C1 segment of cervical spinal cord (tissue), 14 donors: ENCODE results near the gene GTF3C1.

Experiments
- DNase-seq, 14 donors: peaks; one replicate each; lab custom pipeline; 2025; lab: John Stamatoyannopoulos, UW

GTF3C1 gene

DNA sequence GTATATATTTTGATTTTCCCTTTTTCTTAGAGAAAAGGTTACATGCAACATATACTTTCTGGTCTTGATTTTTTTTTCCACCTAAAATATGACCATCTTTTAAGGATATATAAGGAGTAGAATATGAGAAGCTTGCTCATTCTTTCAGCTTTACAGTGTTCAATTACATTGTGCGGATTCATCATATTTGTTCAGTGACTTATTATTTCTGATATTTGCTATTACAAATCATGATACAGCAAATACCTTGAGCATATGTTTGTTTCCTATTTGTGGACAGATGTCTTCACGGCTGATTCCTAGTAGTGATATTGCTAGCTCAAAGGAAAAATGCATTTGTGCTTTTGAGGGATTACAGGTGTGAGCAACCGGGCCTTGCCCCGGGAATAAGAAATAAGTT, 18.4 kb upstream of the GTF3C1 start:
- DNase-seq: no peak

DNA sequence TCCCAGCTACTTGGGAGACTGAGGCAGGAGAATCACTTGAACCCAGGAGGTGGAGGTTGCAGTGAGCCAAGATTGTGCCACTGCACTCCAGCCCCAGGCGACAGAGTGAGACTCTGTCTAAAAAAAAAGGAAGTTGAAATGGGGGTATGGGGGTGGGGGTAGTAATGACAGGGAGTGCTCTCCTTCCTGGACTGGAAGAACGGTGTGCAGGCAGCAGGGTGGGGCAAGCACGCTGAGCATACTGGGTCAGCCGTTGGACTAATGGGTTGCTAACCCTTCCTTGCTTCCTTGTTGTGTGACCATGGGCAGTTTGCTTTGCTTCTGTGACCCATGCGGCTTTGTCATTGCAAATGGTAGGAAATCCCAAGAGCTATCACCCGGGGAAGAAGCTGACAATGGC, 16.7 kb upstream of the GTF3C1 start:
- DNase-seq: no peak

DNA sequence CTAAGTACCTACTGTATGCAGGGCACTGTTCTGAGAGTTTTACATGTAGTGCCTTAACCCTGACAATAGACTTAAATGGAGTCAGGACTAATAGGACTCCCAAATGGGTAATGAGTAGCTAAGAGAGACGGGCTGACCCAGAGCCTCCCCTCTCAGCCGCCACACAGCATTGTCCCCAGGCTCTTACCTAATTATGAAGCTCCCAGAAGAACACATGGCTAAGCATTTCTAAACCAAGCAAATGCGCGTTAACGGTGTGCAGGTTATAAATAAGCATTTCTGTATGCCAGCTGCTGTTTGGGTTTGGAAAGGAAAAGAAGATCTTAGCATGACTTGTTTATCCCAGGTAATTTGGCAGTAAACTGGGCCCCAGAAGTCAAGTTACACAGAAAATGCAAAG, 14.5 kb upstream of the GTF3C1 start:
- DNase-seq: no peak

DNA sequence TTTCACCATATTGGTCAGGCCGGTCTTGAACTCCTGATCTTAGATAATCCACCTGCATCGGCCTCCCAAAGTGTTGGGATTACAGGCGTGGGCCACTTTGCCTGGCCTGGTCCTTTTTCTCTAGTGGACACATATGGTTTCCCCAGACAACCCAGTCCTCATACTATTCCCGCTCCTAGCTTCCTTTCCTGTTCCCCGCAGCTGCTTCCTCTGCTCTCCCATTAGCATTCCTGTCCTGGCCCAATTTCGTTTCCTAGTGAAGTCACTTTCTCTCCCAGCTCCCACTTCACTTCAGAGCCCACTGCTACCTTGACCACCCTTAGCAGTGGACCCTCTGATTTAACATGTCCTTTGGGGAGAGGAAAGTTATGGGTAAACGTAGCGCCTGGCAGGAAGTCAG, 11.5 kb upstream of the GTF3C1 start:
- DNase-seq: no peak

DNA sequence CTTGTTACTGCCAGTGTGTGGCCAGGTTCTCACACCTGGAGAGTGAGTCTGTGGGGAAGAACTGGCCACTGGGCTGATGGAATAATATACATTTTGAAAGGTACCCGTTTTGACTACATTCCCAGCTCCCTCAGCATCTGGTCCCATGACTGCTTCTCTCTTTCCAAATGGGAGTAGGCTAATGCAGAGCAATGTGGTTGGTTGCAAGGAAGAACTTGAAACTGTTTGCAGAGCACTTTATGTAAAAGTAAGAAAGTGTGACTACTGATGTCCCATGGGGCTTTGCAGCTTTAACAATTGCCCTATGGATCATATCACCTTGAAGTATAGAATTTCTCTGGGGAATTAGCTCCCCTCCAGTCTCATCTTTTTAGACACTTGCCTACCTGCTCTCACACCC, 9.2 kb upstream of the GTF3C1 start:
- DNase-seq: no peak

DNA sequence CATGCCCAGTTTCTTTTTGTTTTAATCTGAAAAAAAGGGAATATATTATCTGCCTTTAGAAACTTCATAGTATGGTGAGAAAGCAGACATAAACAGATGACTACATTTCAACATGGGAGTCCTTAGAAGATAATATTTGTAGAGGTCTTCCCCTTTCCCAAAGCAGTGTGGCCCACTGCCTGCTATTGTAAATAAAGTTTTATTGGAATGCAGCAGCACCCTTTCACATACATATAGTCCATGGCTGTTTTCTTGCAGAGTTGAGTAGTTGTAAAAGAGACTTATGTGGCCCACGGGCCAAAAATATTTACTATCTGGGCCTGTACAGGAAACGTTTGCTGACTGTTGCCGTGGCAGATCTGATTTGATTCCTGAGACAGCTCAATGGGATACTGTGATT, 8.7 kb upstream of the GTF3C1 start:
- no peak for DNase-seq

DNA sequence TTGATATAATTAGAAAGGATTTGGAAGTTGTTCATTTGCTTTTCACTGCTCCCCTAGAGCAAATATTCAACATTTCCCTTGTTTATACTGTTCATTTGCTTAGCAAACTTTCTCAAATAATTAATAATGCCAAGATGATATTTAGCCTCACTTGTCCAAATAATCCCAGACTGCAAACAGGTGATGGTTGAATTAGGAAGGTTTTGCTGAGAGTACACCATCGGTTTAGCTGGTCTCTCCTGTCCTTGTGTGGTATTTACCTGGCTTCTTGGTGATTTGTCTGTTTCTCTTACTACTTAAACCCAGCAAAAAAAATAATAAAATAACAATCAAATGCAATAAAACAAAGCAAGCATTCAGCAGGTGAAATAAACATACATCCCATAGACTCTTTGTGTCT, 6.8 kb upstream of the GTF3C1 start:
- DNase-seq: no peak

DNA sequence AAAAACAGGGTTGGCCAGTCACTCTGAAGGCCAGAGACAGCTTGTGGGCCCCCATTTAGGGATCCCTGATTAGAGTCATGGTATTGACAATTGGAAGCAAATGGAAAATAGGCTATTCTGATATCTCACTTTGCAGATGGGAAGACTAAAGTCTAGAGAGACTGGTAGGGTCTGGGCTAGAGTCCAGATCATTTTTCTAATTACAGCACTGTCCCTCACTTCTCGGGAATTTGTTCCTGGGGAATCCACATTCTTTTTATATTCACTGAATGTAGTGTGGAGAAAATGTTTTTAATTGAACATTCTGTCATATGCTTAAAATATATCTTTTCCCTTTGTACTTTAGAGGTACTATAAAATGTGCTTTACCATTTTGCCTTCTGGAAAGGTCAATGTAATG, 1.3 kb upstream of the GTF3C1 start:
- no peak for DNase-seq

DNA sequence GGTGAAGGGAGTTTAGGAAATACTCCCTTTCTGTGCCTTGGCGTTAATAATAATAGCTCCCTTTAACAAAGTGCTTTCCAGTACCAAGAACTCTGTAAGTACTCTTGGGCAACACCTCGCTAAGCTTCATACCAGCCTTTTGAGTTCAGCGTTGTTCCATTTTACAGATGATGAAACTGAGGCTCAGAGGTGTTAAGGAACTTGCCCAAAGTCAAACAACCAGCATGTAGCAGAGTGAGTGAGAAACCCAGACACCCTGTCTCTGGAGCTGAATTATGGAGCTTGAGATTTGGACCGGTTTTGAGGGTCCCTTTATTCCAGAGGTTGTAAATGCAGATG, 838 bp upstream of the GTF3C1 start:
- no peak for DNase-seq

DNA sequence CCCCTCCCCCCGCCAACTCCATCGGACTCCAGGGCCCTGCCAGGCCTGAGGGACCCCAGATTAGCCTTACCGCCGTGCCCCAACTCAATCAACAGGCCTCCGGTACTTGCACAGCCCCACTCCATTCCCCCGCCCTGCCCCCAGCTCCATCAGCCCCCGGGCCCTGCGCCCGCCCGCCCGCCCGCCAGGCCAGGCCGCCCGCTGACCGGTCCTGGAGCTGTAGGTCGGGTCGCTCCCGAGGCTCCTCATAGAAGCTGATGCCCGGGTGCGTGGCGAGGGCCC, 308 bp downstream of the GTF3C1 start:
- DNase-seq: no peak

DNA sequence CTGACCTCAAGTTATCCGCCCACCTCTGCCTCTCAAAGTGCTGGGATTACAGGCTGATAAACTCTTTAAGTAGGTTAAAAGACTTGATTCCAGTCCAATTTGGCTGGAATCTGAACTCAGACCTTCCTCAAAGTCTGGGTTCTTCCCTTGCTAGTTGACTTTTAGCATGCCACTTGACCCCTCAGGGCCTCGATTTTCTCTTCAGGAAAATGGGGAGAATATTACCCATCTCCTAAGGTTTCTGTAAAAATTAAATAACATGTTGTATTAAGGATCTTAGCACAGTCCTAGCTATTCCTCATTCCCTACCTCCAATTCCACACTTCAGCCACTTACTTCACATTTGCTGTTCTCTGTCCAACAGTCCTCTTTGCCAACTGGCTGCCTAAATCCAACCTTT, 1.9 kb downstream of the GTF3C1 start:
- DNase-seq: no peak

DNA sequence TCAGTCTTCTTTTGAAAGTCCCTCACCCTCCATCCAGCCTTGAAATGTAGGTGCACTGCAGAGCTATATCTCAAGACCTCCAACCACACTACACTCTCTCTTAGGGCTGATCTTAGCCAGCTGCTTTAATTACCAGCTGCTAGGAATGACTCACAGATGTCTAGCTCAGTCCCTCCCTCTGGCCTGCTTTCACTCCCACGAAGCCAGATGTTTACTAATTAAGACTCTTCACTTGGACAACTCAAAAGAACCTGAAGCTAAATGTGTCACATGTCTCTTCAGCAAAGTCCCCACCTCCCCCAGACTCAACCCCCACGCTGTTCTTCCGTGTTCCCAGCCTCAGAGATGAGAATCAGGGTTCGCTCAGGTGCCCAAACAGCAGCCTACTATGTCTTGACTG, 2.6 kb downstream of the GTF3C1 start:
- DNase-seq: no peak

DNA sequence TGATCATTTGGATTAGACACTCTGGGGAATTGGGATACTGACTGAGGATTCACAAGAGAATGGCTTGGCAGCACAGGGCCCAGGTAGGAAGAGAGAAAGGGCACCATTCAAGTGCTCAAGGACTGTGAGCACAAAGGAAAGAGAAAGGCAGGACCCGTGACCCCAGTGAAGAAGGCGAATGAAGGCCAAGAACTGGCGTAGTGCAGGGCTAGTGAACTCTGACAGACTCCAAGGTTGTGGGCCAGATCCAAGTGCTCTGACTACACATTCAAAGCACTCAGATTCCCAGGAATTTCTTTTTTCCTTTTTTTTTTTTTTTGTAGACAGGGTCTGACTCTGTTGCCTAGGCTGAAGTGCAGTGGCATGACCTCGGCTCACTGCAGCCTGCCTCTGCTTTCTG, 5.0 kb downstream of the GTF3C1 start:
- no peak for DNase-seq

DNA sequence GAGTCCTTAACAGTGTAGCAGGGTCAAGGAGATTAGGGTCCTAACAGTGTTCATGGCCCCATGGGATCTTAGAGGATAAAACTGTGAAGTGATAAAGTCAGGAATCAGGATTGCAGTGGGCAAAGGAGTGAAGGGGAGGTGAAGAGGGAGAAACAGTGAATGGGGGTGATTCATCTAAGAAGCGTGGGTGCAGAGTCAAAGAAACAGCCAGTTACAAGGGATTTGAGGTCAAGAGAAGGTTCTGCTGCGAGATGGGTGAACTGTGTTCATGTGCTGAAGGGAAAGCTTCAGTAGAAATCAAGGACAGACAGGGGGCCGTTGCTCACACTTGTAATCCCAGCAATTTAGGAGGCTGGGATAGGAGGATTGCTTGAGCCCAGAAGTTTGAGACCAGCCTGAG, 5.9 kb downstream of the GTF3C1 start:
- no peak for DNase-seq

DNA sequence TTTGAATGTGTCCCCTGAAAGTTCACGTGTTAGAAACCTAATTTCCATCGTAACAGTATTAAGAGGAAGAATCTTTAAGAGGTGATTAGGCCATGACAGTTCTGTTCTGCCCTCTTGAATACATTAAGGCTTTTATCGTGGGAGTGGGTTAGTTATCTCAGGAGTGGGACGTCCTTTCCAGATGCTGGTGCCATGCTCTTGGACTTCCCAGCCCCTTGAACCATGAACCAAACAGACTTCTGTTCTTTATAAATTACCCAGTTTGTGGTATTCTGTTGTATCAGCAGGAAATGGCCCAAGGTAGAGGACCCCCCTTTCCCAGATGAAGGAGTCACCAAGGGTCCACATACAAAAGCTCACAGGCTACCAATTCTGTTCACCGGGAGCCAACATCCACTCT, 10.1 kb downstream of the GTF3C1 start:
- no peak for DNase-seq

DNA sequence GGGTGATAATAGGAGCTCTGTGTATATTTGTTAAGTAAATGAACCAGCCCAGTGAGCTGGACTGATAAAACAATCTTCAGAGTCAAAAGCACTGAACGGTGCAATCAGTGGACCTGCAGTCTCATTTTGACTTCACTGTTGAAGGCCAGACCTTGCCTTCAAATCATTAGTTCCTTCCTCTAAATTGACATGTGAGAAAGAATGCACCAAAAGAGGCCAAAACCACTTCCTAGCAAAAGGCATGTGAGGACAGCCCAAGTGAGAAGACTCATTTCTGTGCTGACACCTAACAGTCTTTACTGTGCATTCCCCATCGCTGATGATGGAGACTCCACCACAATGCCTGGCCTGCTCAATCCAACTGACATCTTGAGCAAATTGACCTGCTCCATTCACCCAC, 10.6 kb downstream of the GTF3C1 start:
- DNase-seq: no peak

DNA sequence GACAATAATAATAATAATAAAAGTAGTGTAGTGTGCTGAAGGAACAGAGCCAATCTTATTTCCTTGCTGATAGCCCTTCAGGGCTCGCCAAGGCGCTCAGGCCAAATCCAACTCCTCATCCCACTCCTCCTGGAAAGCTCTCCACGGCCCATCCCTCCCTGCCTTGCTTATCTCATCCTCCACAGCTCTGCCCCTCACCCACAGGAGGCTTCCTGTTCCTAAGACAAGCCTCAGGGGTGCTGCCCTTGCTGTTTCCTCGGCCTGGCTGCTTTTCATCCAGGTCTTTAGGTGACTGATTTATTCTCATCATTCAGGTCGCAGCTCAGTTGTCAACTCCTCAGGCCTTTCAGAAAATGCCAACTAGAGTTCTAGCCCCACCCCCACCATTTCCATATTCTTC, 11.2 kb downstream of the GTF3C1 start:
- no peak for DNase-seq

DNA sequence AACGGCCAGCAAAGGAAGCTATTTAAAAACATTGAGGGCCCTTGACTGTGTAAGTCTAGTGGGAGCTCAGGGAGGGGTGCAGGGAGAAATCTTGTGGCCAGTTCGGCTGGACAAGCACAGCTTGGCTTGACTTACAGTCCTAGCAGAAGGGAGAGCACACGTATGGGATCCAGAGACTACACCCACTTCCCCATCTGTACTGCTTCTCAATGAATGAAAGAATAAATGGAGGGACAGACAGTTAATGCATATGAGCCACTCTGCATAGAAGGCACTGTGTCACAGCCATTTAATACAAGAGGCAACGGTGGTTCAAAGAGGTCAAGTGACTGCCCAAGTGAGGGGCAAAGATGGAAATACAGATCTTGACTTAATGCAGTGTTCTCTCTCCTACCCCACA, 15.5 kb downstream of the GTF3C1 start:
- no peak for DNase-seq

DNA sequence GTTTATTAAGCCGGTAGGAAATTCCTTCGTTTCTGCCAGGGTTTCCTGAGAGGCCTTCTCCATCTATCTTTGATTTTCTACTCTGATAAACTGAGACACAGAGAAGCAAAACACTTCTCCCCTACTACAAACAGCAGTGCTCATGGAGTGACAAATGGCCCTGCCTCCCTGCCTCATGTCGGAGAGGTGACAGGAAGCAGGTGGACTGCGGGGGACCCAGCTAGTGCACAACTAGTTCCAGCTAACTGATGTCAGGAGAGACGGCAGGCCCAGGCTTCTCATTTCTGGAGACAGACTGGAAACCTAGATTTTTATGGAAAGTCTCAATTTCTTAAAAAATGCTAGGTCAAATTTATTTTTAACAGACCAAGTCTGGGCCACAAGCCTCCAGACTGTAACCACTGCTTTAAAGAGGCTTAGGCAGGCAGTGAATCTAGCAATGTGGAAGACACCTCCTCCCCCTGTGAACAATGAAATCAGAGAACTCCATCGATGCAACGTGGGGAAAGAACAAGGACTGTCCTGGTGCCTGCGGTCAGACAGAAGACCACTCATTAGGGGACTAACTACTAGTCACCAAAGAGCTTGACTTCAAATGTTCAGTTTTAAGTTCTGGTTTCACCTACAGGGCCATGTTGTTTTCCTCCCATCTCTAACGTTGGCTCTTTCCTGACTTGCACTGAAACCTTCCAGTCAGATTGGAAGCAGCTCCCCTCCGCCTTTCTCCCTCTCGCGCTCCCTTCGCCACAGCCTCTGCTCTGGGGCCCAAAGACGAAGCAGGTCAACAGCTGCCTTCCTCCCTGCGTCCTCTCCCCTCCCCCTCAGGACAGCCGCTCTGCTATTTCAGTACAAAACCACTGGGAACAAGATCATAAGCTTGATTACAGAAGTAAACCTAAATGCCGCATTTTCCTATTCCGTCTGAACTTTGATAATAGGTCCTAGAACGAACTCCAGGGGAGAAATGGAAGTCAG, 17.6 kb downstream of the GTF3C1 start:
- DNase-seq: no peak

DNA sequence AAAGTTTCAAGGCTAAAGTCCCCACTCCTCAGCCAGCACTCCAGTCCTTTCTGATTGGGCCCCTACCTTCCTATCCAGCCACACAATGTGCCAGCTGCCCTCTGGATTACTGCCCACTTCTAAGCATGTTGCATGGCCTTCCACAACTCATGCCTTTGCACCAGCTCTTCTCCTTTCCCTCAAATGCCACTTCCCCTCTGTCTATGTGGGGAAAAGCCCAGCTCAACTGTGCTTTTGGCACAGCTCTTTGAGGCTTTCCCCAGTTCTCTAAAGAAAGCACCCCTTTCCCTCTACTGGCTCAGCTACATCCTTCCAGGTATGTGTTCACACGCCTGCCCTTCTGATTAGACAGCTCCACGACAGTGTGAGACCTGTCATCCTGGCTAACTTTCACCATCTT, 18.5 kb downstream of the GTF3C1 start:
- DNase-seq: no peak

DNA sequence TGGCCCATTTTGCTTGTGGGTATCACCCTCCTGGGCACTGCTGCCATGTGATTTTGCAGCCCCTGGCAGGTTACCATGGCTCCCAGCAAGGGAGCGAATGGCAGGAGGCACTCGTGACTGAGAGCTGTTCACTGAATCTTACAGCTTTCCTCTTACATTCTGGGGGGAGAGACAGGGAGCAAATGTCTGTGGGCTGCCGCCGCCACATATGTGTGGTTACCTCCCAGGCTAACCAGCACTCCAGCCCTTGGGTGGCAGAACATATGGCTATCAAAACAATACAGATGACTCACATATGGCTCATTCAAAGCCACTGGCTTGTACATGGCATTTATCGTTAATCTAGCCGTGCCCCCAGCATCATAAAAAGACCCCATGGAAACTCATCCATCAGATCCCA, 19.8 kb downstream of the GTF3C1 start:
- peak in 6 of 14 donors; percentile 6 to 14 (median 8) for DNase-seq

DNA sequence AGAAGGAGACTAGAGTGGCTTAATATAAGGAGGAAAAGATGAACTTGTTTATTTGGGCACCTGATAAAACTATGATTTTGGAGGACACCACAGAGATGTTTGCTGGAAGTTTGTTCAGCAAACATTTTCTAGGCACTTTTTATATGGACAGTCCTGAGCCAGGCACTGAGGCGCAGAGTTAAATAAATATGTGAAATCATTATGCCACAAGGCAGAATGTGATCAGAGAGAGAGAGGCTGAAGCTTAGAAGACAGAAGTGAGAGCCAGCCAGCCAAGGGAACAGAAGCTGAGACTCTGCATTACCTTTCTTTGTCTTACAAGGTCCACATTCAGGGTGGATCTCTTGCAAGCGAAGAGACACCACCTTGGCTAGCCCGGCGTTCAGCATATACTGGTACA, 21.4 kb downstream of the GTF3C1 start:
- DNase-seq: no peak

DNA sequence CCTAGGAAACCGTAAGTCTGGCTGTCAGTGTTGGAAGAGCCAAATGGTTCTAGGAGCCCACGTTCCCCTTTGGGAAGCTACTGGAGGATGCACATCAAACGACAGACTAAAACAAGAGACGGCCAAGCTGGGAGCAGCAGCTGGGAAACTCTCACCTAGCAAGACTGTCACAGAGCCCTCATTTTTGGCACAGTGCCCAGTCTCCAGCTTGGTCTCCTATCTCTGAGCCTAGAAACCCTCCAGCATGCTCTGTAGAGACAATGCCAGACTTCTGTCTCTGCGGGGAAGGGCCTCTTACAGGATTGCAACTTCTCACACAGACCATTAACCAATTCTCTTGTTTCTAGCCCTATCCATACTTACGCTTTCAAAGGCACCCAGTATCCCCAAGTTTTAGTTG, 23.5 kb downstream of the GTF3C1 start:
- no peak for DNase-seq

DNA sequence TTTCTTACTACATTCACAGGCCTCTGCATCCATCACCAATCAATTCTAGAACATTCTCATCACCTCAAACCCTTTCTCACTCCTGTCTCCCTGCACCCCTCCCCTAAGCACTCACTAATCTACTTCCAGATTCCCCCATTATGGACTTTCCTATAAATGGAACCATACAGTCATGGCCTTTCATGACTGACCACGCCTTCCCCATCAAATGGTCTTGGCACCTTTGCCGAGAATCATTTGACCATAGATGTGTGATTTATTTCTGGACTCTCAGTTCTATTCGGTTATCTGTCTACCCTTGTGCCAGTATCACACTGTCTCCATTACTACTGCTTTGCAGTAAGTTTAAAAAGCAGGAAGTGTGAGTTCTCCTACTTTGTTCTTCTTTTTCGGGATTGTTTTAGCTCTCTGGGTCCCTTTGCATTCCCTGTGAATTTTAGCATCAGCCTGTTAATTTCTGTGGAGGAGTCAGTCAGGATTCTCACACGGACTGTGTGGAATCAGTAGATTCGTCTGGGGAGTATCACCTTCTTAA, 27.5 kb downstream of the GTF3C1 start:
- no peak for DNase-seq
